Suppressor macrophage treated with lipopolysaccharide for 1 hour (primary cell): Measurements from ENCODE around the gene GNS.
A peak's percentile ranks its signal among the peaks of the same experiment; 100 is the strongest.

Experiments used
- DNase-seq, 3 donors: peaks; one replicate each; pipeline ENCODE4 v3.0.0-alpha.2; 2020 to 2022

GNS gene

GRCh38 chr12:64735442-64735841 is 23.8 kb downstream of the GNS start:
- DNase-seq, result peak; percentile 64 to 77 (median 76)

DNA sequence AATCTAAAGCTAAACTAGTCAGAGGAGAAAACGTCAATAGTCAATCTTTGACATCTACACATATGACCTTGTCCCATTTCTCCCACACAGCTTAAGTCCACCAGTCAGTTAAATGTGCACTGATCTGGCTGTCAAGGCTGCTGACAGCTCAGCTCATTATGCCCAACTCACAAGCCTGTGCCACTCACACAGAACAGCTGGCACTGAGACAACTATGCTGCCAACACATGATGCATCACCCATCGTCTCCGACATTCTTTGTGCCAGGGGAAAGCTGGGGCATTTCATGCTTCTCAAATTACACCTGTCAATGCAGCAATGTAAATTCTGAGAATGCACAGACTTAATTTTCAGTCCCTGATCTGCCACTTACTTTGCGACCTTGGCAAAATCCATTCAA is 25.3 kb downstream of the GNS start:
- DNase-seq, result no peak

- DNase-seq, result no peak
These were observed 27.5 kb downstream of the GNS start for GRCh38 chr12:64731683-64732082.

DNA sequence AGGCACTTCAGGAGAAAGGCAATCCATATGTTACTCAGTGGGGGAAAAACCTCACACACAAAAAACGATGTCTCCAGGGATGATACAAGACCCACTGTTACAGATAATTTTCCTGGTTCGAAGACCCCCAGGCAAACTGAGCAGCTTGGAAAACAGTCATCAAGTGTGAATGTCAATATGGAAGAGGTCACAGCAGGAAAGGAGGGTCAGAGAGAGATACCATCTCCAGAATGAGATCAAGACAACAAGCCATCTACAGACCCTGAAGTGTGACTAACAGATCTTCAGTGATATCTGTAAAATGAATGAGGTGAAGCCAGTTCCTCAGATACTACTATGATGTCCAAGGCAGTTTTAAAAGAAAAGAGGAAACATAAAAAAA is 28.6 kb downstream of the GNS start:
- peak in 2 of 3 donors; percentile 33 to 45 for DNase-seq

DNA sequence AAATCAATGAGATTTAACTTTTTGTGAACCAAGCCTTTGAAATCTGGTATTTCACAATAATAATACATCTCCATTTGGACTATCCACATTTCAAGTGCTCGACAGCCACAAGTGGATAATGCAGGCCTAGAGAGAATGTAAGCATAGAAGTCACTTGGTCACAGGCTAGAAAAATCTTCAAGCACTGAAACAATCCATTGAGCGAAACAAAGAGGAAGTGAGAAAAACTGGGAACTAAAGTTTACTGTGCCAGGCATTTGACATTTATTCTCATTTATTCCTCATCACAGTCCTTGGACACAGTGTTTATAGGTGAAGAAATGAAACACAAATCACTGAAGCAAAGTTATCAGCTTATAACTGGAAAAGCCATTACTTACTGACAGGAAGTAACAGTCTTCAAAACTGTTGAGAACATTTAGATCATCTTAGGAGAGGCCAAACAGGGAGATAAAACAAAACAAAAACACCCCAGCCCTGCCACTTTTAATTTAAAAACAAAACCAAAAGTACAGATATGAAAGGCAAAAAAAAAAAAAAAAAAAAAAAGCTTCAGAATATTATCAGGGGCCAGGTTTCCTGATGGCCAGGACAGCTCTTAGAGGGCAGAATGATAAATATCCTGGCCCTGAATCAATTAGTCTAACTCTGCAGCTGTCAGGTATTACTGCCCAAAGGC is 29.2 kb downstream of the GNS start:
- DNase-seq, result peak; percentile 47 to 73 (median 69)

- no peak for DNase-seq
These were observed 34.9 kb downstream of the GNS start for GRCh38 chr12:64724201-64724745.

DNA sequence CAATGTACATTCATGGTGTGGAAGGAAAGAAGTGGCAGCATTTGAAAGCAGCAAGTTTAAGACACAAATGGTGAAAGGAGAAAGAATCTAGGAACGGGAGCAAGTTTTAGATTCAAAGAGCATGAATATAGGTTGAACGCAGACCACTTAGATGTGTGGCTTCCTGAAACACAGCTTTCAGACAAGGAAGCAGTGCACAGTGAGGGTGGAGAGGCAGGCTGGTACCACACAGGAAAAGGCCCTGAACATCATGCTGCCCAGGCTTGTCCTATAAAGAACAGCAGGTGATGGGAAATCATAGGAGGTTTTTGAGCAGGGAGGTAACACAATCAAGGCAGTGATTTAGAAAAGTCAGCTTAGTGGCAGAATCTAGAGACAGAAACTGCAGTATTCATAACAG is 35.6 kb downstream of the GNS start:
- DNase-seq, result no peak

DNA sequence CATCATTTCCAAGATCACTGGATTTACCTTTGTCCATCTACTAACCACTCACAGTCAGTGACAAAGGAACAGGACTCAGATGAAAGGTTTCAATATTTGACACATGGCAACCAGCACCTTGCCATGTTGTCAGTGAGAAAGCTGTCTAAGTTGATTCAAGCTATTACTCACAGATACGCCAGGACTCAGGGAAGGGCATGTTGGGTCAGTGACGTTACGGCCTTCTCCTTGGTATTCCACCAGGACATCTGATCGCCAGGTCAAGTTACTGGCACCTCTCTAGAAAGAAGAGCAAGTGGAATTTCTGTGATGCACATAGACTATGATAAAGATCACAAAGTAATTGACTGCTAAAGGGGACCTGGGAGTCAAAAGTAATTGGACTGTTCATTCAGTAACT is 36.4 kb downstream of the GNS start:
- DNase-seq, result no peak

DNA sequence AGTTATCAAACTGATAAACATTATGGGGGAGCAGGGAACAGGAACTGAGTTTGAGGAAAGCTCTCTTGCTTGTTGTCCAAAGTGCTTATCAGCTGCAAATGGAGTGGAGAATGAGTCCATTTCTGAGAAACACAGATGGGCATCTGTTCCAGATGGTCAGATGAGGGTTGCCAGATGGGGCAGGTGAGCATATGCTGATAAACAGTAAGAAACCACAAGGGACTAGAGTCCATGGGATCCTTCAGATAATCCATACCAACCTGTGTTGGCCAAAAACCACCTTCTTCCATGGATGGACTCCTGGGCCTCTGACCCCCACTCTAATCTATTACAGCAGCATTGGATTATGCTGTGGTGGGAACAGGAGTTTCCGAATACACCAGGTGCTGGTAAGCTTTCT is 38.3 kb downstream of the GNS start:
- DNase-seq, result no peak

- no peak for DNase-seq
These were observed 40.6 kb downstream of the GNS start for GRCh38 chr12:64718649-64719048.

DNA sequence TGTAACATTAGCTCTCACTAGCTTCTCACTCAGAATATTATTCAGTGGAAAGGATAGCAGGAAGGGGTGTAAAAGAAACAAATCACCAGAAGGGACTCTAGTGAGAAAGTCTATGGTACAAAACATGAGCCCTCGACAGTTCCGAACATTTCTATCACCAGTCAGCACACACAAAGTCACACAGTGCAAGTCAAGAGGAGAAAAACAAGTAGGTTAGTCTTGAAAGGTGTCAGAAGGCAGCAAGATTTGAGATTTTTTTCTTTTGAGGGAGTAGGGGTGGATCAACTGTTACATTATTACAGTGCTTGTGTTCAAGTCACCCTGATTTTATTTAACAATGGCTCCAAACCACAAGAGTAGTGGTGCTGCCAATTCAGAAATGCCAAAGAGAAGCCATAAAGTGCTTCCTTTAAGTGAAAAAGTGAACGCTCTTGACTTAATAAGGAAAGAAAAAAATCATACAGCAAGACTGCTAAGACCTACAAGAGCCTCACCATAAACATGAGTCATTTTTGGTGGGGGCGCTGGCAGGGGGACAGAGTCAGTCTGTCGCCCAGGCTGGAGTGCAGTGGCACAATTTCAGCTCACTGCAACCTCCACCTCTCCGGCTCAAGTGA is 42.3 kb downstream of the GNS start:
- no peak for DNase-seq

DNA sequence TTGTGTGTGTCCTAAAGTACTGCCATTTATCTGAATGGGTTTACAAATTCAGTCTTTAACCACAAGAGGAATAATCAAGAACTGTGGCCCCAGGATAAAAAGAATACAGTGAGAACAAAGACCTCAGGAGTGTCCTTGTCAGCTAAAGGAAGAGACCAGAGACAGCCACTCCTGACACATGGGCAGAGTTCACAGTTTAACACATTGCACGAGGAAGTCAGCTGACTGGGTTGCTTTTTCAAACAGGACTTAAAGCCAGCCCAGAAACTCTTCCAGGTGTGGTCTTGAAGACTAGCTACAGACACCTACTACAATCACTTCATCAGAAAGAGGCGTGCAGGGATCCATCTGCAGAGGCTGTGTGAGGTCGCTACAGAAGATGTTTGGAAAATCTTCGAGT is 42.8 kb downstream of the GNS start:
- no peak for DNase-seq

DNA sequence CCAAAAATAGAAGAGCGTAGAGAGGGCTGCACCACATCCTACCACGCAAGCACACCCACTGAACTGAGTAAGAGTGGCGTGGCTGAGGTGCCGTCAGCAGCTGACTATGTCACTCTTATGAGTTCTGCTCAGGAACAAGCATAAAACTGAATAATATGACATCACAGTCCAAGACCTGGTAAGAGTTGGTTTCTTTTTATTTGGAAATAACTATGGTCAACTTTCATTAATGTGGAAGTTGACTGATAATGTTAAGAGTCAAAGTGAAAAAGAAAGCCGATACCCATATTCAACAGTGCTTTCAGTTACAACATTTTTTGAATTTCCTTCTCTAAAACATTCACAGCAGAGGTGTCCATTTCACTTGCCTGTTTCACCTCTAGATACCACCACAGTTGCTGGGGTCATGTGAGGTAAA is 44.6 kb downstream of the GNS start:
- DNase-seq, result peak; percentile 79 to 94 (median 84)

DNA sequence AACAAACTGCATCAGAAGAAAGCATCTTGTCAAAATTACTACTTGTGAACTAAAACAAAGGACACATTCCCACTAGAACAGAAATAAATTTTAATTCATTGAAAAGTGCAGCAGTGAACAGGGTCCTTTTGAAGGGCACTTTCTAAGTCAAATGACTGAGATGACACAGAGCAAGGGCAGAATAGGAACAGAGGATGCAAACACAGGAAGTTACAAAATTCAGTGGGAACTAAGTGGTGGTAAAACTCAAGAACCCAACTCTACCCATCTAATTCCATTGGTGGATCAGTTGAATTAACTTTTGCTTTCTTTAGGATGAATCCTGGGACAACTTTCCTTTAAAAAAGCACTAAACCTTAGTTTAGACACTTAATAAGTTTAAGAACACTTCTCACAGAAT is 45.8 kb downstream of the GNS start:
- DNase-seq, result peak; percentile 39 to 59 (median 57)

DNA sequence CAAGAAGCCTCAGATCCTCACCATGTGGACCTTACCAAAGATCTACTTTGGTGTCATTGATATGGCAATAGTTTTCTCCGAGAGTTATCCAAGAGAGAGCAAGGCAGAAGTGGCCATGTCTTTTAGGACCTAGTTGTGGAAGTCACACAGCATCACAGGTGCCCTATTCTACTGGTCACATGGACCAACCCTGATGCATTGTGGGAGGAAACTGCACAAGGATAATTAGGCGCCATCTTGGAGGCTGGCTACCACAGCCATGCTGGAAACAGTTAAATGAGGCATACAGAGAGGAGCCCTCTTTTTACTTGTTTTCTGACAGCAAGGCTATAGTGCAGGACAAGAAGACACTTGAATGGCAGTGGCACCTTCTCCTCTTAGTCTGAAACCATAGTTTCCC is 49.8 kb downstream of the GNS start:
- no peak for DNase-seq

DNA sequence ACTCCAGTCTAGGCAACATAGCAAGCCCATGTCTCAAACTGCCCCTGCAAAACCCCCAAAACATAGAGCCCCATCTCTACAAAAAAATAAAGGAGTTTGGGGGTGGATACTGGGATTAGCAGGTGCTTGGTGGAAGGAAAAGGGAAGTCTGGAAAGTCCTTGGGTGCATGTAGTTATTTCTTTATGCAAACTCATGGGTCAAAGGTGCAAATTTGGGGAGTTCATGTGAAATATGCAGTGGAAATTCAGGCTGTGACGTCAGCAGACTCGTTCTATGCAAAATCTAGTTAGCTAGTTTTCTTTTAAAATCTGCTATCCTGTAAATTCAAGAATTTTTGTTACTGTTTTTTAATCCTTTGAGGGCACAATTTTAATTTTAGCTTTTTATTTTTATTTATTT is 51.3 kb downstream of the GNS start:
- DNase-seq, result peak; percentile 61 to 76 (median 63)

DNA sequence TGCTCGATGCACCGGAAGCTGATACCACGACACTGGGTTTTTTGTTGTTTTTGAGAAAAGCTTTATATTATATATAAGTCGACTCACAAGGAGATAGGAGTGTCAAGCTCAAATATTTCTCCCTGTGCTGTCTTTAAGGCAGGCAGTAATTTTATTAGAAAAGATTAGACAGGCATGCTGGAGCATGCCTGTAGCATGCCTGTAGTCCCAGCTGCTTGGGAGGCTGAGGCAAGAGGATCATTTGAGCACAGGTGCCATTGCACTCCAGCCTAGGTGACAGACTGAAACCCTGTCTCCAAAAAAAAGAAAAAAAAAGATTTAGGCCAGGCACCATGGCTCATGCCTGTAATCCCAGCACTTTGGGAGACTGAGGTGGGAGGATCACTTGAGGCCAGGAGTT is 51.8 kb downstream of the GNS start:
- no peak for DNase-seq

GRCh38 chr12:64706857-64707256 is 52.3 kb downstream of the GNS start:
- no peak for DNase-seq

- no peak for DNase-seq
These were observed 52.9 kb downstream of the GNS start for GRCh38 chr12:64706306-64706705.

GRCh38 chr12:64701283-64701682 is 57.9 kb downstream of the GNS start:
- no peak for DNase-seq

DNA sequence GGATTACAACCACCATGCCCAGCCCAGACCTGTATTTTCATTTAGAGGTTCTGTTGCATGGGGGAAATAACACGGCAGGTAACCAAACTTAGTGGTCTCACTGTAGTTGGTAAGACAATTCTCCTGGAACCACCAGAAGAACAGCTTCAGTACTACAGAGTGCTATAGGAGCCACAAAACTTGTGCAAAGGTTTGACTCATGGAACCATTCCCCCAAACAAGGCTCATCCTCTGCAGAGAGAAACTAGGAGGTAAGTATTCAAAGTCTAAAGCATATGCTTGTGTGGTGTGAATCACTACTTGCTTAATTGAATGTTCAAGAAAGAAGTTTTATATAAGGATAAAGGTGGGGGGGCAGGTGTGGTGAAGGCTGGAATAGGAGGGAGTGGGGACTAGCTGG is 58.7 kb downstream of the GNS start:
- no peak for DNase-seq

GRCh38 chr12:64699504-64700115 is 59.6 kb downstream of the GNS start:
- peak; percentile 74 to 91 (median 89) for DNase-seq

DNA sequence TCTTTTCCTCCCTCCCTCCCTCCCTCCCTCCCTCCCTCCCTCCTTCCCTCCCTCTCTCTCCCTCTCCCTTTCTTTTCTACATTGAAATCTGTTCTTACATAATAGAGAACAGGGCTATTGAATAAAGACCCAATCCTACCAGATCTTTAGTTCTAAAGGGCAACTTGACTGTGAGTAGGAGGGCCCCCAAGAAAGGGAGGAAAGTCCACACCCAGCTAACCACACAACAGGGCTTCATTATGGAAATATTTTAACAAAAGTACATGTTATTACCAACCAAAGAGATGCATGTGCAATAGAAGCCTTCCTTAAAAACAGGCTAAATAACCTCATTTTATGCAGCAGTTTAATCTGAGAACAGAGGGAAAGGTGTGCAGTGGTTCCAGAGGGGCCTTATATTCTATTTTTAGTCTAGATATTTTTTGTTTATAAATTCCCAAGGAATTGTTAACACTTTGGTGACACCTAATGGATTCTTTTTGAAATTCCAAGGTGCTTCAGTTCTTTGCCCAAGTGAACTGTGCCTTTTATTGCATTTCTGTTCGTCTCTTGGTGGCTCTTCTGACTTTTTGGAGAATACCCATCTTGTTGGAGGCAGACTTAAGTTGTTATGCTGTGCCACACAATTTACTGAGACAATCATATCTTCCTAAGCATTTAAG is 63.0 kb downstream of the GNS start:
- peak; percentile 40 to 59 (median 58) for DNase-seq

DNA sequence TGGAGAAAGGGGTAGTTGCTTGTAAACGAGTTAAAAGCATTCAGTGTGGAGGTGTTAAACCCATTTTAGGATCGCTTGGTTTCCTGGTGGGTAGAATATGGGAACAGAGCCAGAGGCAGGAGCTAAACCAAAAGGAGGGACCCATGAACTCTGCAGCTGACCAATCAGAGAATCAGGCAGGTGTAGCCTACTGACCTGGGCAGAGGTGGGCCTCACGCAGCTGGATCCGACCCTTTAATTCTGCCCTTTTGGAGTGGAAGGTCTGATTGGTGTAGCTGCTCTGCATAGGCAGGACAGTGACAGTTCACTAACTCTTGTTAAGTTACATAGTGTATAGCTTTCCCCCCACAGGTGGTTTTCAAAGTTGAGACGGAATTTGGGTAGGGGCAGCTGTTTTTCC is 63.7 kb downstream of the GNS start:
- no peak for DNase-seq
